Stimulated activated CD4-positive, alpha-beta T cell treated with anti-CD3 and anti-CD28 coated beads, Interleukin-2, amount 100 ng/mL, for 24 hours (primary cell): ENCODE measurements around the gene AMH.

ENCODE experiments used
- DNase-seq, 2 donors: peaks; one replicate each; pipeline ENCODE4 v3.0.0-alpha.2; 2020

AMH gene

GRCh38 chr19:2251106-2252054, 2.3 kb downstream of the AMH start:
- no peak for DNase-seq

GRCh38 chr19:2252055-2252796, 3.1 kb downstream of the AMH start:
- DNase-seq, result no peak

GRCh38 chr19:2252797-2253105, 3.6 kb downstream of the AMH start:
- DNase-seq, result no peak

GRCh38 chr19:2253106-2254063, 4.3 kb downstream of the AMH start:
- peak in 1 of 2 donors; percentile 47 for DNase-seq

- DNase-seq, result no peak
These were observed 5.1 kb downstream of the AMH start for GRCh38 chr19:2254064-2254872.

- DNase-seq, result no peak
These were observed 6.2 kb downstream of the AMH start for GRCh38 chr19:2255112-2255845.

- no peak for DNase-seq
These were observed 7.0 kb downstream of the AMH start, which contains the start of gene JSRP1 for GRCh38 chr19:2255982-2256685. JSRP1 (minus strand) TSS chr19:2256417; CDS start chr19:2255314, 1,103 bp downstream.

- DNase-seq, result no peak
These were observed 10.2 kb downstream of the AMH start for GRCh38 chr19:2259336-2259735.

GRCh38 chr19:2260341-2260805, 11.2 kb downstream of the AMH start:
- DNase-seq, result no peak

GRCh38 chr19:2261438-2262172, 12.5 kb downstream of the AMH start:
- DNase-seq, result peak; percentile 67 to 73

GRCh38 chr19:2266183-2266993, 17.3 kb downstream of the AMH start:
- DNase-seq, result peak in 1 of 2 donors; percentile 49

GRCh38 chr19:2268480-2268830, 19.3 kb downstream of the AMH start:
- DNase-seq, result no peak

- no peak for DNase-seq
These were observed 19.7 kb downstream of the AMH start for GRCh38 chr19:2268861-2269243.

GRCh38 chr19:2269244-2270156, 20.4 kb downstream of the AMH start:
- DNase-seq, result peak; percentile 99

GRCh38 chr19:2270157-2270422, 21.0 kb downstream of the AMH start:
- peak; percentile 59 to 61 for DNase-seq

GRCh38 chr19:2270423-2271233, 21.5 kb downstream of the AMH start:
- peak; percentile 77 to 80 for DNase-seq
